ENCODE results near the gene AMH.

Gene AMH

GRCh38 chr19:2282062-2282861, 33.1 kb downstream of the AMH start, which contains the start of gene PEAK3:
Gene PEAK3 (minus strand): TSS chr19:2282175. CDS start chr19:2280931, 1,244 bp downstream.
- TF ChIP-seq, protein P1, sequence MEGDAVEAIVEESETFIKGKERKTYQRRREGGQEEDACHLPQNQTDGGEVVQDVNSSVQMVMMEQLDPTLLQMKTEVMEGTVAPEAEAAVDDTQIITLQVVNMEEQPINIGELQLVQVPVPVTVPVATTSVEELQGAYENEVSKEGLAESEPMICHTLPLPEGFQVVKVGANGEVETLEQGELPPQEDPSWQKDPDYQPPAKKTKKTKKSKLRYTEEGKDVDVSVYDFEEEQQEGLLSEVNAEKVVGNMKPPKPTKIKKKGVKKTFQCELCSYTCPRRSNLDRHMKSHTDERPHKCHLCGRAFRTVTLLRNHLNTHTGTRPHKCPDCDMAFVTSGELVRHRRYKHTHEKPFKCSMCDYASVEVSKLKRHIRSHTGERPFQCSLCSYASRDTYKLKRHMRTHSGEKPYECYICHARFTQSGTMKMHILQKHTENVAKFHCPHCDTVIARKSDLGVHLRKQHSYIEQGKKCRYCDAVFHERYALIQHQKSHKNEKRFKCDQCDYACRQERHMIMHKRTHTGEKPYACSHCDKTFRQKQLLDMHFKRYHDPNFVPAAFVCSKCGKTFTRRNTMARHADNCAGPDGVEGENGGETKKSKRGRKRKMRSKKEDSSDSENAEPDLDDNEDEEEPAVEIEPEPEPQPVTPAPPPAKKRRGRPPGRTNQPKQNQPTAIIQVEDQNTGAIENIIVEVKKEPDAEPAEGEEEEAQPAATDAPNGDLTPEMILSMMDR (IDR thresholded peaks at IDR 0.05) = no peak

- TF ChIP-seq, protein P1 (IDR thresholded peaks at IDR 0.05) = no peak
Measured at GRCh38 chr19:2282862-2283237, 33.7 kb downstream of the AMH start.

DNA sequence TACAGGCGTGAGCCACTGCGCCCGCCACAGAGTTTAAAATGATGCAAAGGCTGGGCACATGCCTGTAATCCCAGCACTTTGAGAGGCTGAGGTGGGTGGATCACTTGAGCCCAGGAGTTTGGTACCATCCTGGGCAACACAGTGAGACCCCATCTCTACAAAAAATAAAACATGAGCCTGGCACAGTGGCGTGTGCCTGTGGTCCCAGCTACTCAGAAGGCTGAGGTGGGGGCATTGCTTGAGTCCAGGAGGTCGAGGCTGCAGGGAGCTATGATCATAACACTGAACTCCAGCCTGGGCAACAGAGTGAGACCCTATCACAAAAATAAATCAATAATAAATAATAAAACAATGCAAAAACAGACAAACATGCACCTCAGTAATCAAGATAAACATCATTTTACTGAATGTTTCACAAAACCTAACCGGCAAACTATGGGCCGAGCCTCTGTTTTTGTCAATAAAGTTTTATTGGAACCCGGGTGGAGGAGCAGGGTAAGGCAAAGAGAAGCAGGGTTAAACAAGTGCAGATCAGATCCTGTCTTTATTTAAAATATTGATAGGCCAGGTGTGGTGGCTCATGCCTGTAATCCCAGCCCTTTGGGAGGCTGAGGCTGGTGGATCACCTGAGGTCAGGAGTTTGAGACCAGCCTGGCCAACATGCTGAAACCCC, 34.8 kb downstream of the AMH start:
- TF ChIP-seq, protein P1 (IDR thresholded peaks at IDR 0.05) = no peak

DNA sequence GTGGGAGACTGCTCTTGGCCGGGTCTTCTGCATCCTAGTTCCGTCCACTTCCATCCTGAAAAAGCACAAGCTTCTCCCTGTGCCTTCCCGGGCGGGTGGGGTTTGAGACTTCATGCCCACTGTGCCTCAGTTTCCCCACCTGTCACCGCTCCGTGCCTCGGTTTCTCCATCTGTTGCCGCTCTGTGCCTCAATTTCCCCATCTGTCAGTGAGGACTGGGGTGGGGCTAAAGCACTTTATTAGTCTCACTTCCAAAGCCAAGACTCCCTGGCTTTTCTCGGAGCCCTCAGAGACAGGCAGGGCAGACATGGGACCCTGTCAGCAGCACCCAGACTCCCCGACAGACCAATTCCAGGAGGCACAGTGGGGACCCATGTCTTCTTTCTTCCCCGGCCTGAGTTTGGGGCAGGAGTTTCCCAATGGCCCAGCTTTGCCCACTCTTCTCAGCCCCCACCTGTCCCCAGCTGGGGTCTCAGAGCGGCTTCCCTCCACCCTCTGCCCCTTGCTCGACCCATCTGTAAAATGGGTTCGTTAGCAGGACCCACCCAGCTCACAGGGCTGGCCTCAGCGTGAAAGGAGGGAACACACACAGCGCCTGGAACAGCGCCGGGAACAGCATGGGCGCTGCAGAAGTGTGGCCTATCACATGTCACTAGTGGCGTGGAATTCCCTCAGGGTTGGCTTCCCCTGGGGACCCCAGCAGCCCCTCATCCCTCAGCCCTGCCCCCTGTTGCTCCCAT, 37.4 kb downstream of the AMH start:
- TF ChIP-seq, protein P1 (IDR thresholded peaks at IDR 0.05) = no peak

GRCh38 chr19:2287585-2288337, 38.6 kb downstream of the AMH start:
- TF ChIP-seq, protein P1 (IDR thresholded peaks at IDR 0.05) = no peak

GRCh38 chr19:2288338-2288817, 39.3 kb downstream of the AMH start:
- TF ChIP-seq, protein P1 (IDR thresholded peaks at IDR 0.05) = no peak
